ENCODE results near the gene NEK7.
"Not testable (repeated sequence)": the region's sequence is repeated elsewhere in the genome, so short reads cannot be mapped to it uniquely, and the experiment has no call there.

NEK7 gene

GRCh38 chr1:198298640-198299039 lies 141.8 kb downstream of the NEK7 start:
- DNase-seq = no peak

- DNase-seq = no peak
These were observed 143.7 kb downstream of the NEK7 start for GRCh38 chr1:198300451-198300850.

- DNase-seq = no peak
These were observed 147.6 kb downstream of the NEK7 start for GRCh38 chr1:198304431-198304830.

- not testable (repeated sequence) for DNase-seq
These were observed 158.0 kb downstream of the NEK7 start for GRCh38 chr1:198314817-198315216.

- DNase-seq = not testable (repeated sequence)
These were observed 158.5 kb downstream of the NEK7 start for GRCh38 chr1:198315331-198315730.

- DNase-seq = no peak
These were observed 159.8 kb downstream of the NEK7 start for GRCh38 chr1:198316546-198317100.

GRCh38 chr1:198318085-198318484 lies 161.3 kb downstream of the NEK7 start:
- DNase-seq = no peak

GRCh38 chr1:198320759-198321158 lies 164.0 kb downstream of the NEK7 start:
- no peak for DNase-seq

GRCh38 chr1:198326232-198326631 lies 169.4 kb downstream of the NEK7 start:
- DNase-seq = no peak

- no peak for DNase-seq
These were observed 170.1 kb downstream of the NEK7 start for GRCh38 chr1:198326915-198327314.

- DNase-seq = no peak
These were observed 171.7 kb downstream of the NEK7 start for GRCh38 chr1:198328458-198329032.

GRCh38 chr1:198330982-198331615 lies 174.3 kb downstream of the NEK7 start:
- no peak for DNase-seq

- DNase-seq = no peak
These were observed 176.9 kb downstream of the NEK7 start for GRCh38 chr1:198333744-198334143.

GRCh38 chr1:198335663-198336062 lies 178.9 kb downstream of the NEK7 start:
- no peak for DNase-seq

- no peak for DNase-seq
These were observed 181.1 kb downstream of the NEK7 start for GRCh38 chr1:198337886-198338285.

- no peak for DNase-seq
These were observed 183.3 kb downstream of the NEK7 start for GRCh38 chr1:198340139-198340538.

GRCh38 chr1:198346178-198346577 lies 189.4 kb downstream of the NEK7 start:
- no peak for DNase-seq

GRCh38 chr1:198350456-198350855 lies 193.7 kb downstream of the NEK7 start:
- no peak for DNase-seq

- DNase-seq = no peak
These were observed 196.3 kb downstream of the NEK7 start for GRCh38 chr1:198352975-198353695.

- DNase-seq = no peak
These were observed 201.1 kb downstream of the NEK7 start for GRCh38 chr1:198357937-198358336.

GRCh38 chr1:198359024-198359653 lies 202.3 kb downstream of the NEK7 start:
- no peak for DNase-seq

- no peak for DNase-seq
These were observed 203.5 kb downstream of the NEK7 start for GRCh38 chr1:198360208-198360729.

- no peak for DNase-seq
These were observed 204.5 kb downstream of the NEK7 start for GRCh38 chr1:198361237-198361767.

Measured in NCI-H774 (cell line).